ENCODE measurements around the gene TAPT1.
A peak's percentile ranks its signal among the peaks of the same experiment; 100 is the strongest.

TAPT1 gene

DNA sequence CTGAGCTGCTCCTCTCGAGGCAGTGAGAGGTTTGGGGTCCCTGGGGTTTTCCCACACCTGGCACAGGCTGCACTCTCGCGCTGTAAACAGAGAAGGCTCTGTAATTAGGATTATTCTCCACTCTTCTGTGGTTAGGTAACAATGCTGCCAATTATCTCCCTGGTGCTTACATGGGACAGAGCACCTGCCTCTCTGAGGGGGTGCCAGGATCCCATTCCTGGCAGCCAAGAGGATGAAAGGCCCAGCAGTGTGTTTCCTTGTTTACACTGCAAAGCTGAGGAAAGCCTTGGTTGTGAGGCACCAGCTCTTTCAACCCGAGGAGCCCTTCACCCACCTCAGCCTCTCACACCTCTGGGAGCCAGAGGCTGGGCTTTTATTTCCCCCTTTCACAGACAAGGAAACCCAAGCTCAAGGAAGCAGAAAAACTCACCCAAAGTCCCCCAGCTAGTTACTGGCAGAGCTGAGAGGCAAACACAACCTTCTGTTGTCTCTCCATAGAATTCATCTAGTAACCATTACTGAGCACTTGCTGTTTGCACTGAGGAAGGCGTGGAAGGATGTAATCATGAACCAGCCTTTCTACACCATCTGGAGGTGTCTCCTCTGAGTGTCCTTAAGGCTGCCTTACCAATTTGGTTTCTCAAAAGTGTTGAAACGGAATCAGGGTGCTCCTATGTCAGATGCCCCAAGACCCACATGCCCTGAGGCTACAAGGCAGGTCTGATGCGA, 102.8 kb downstream of the TAPT1 start:
- DNase-seq (ENCODE audit: low spot score in 2 of 2), result no peak
- no peak for ATAC-seq
- Mint-ChIP-seq H3K4me3 (no peak overlapping the region), H3K36me3 (no peaks in the 10 kb centered on the region), H3K9me3 (no peaks in the 10 kb centered on the region), H3K27ac (no peak overlapping the region), H3K4me1 (peaks cover 8% of the 10 kb centered on the region)

DNA sequence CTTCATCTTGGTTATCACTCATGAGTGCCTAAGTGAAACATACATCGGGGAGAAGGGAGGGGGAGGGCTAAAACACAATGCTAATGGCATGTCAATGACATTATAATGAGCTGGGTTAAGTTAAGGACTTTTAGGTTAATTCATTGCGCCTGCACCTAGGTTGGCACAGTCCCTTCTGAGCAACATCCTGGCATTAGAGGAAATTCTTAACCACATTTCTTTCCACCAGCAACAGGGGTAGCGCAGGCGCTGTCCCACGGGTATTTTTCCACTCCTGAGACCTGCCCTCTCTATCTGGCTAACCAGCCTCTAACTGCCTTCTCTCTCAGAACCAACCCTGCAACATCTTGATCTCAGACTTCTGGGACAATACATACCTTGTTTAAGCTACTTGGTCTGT, 103.5 kb downstream of the TAPT1 start:
- DNase-seq (ENCODE audit: low spot score in 2 of 2) (no peak), ATAC-seq (peak; percentile 62)
- peaks cover 8% of the 10 kb centered on the region for H3K4me1 Mint-ChIP-seq
- H3K9me3 Mint-ChIP-seq, result no peaks in the 10 kb centered on the region
- H3K27ac Mint-ChIP-seq, result no peak overlapping the region
- no peak overlapping the region for H3K4me3 Mint-ChIP-seq
- H3K36me3 Mint-ChIP-seq, result no peaks in the 10 kb centered on the region

DNA sequence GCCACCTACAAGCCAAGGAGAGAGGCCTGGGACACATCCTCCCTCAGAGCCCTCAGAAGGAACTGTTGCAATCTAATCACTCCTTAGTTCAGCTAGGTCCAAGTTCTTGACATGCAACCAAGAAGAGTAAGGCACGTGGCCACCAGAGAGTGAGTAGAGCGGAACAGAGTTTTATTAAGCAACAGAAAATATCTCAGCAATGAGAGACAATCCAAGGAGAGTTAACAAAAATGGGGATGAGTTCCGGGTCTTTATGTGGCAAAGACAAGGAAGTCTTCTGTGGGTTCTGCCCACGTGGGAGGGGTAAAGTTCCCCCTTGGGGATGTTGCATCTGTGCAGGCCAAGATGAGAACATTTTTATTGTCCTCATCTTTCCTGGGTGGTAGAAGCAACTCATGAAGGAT, 104.0 kb downstream of the TAPT1 start:
- Mint-ChIP-seq H3K9me3 (no peaks in the 10 kb centered on the region), H3K4me3 (no peak overlapping the region), H3K27ac (no peak overlapping the region), H3K4me1 (peaks cover 8% of the 10 kb centered on the region), H3K36me3 (no peaks in the 10 kb centered on the region)
- ATAC-seq (no peak), DNase-seq (ENCODE audit: low spot score in 2 of 2) (no peak)

DNA sequence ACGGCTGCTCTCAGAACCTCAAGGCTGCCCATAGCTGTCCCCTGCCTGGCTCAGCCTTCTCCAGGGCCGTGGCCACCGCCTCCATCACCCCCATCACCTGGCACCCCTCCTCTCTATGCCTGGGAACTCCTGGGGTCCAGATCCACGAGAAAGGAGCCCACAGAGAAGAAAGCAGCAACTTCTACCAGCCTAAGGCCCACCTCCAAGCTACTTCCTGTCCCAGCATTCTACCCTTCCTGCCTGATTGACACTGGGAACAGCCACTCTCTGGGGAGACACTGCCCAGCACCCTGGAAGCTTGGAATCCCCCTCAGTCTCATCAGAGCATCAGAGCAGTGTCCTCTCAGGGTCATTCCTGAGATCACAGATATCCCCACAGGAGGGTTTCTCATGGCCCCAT, 105.6 kb downstream of the TAPT1 start:
- no peaks in the 10 kb centered on the region for H3K36me3 Mint-ChIP-seq
- H3K27ac Mint-ChIP-seq, result no peak overlapping the region
- peak; percentile 15 for ATAC-seq
- no peak overlapping the region for H3K4me3 Mint-ChIP-seq
- H3K4me1 Mint-ChIP-seq, result peaks cover 8% of the 10 kb centered on the region
- no peaks in the 10 kb centered on the region for H3K9me3 Mint-ChIP-seq
- DNase-seq (ENCODE audit: low spot score in 2 of 2), result no peak

DNA sequence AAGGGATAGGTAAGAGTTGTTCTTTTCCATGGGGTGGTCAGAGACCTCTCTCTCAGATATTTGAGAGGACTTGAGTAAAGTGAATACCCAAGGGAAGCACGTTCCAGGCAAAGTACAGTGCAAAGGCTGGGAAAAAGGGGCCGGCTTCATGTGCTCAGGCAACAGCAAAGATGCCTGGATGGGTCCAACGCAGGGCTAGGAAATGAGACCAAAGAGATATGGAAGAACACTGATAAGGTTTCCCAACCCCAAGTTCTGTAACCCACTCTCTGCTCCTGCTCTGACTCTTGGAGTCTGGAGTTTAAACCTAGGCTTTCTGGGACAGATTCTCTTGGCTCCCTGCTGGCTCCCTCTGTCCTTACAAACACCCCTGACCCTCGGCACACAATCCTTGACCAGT, 106.3 kb downstream of the TAPT1 start:
- Mint-ChIP-seq H3K4me3 (no peak overlapping the region), H3K27ac (no peak overlapping the region), H3K9me3 (no peaks in the 10 kb centered on the region), H3K4me1 (peaks cover 8% of the 10 kb centered on the region), H3K36me3 (no peaks in the 10 kb centered on the region)
- ATAC-seq (no peak), DNase-seq (ENCODE audit: low spot score in 2 of 2) (no peak)

DNA sequence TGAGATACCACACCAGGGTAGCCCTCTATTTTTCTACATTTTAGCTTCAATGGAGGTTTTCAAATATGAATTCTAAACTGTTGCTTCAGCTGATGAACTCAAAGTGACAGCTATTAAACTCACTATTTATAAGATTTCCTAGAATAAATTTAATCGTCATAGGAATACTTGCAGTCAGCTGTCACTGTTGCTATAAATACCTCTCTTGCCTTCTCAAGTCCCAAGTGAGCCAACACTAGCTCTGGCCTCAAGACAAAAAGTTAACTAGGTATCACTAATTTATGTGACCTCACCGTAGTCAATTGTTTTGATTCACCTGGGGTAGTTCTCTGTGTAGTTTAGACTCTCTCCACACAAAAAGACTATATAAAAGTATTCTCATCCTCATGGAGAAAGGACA, 108.2 kb downstream of the TAPT1 start:
- ATAC-seq (no peak), DNase-seq (ENCODE audit: low spot score in 2 of 2) (no peak)
- H3K27ac Mint-ChIP-seq, result no peak overlapping the region
- no peak overlapping the region for H3K4me3 Mint-ChIP-seq
- no peaks in the 10 kb centered on the region for H3K9me3 Mint-ChIP-seq
- peaks cover 8% of the 10 kb centered on the region for H3K4me1 Mint-ChIP-seq
- no peaks in the 10 kb centered on the region for H3K36me3 Mint-ChIP-seq

DNA sequence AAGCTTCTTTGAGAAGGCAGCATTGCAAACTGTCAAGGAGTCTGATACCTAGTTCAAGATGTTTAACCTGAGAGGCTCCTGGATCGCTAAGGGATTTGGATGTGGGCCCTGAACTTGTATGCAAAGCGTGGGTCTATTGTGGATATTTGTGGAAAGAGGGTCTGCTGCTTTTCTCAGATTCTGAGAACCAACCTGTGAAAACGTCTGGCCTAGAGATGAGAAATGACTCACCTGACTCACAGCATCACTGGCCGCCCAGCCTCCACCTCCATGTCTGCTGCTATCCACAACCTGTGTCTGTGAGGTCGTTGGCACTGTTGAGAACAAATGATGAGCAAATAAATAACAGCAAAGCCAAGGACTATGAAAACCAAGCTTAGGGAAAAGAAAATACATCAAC, 109.1 kb downstream of the TAPT1 start:
- Mint-ChIP-seq H3K27ac (no peak overlapping the region), H3K4me1 (peaks cover 8% of the 10 kb centered on the region), H3K36me3 (no peaks in the 10 kb centered on the region), H3K9me3 (no peaks in the 10 kb centered on the region), H3K4me3 (no peak overlapping the region)
- ATAC-seq (no peak), DNase-seq (ENCODE audit: low spot score in 2 of 2) (no peak)

DNA sequence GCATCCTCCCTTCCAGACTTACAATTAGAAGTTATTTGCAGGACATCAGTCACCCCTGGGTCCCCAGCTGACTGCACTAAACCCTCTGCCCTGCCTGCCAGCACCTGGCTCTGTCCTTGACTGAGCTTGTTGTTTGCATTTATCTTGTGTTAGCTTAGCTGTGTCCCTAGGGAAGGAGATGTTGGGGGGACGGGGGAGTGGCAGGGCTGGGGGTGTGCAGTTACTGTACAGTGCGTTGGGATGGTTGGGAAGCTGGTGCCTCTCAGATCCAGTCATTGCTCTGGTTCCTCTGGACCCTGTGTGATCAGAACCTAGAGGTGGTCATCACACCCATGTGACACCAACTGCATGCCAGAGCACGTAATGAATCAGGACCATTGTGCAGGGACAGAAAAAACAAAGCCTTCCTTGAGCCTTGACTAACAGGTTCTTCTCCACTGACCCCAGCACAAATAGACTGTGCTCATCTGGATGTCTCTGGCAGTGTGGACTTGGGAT, 109.7 kb downstream of the TAPT1 start:
- Mint-ChIP-seq H3K4me3 (no peak overlapping the region), H3K27ac (no peak overlapping the region), H3K4me1 (peaks cover 8% of the 10 kb centered on the region), H3K36me3 (no peaks in the 10 kb centered on the region), H3K9me3 (no peaks in the 10 kb centered on the region)
- DNase-seq (ENCODE audit: low spot score in 2 of 2) (no peak), ATAC-seq (no peak)

DNA sequence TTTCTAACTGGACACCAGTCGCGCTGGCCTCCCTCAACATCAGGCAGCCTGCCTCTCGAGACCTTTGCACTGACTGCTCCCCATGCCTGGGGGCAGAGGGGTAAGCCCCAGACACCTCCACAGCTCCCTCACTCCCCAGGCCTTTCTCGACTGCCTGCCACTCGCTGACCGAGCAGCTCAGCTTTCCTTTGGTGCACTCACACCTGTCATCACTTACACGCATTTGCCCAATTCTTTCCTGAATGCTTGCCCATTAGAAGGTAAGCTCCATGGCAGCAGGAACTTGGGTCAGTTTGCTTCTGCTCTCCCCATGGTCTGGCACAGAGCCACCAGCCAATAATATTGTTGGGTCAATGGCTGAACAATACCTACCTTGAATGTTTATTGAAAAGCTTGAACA, 110.3 kb downstream of the TAPT1 start:
- ATAC-seq (peak; percentile 16), DNase-seq (ENCODE audit: low spot score in 2 of 2) (no peak)
- Mint-ChIP-seq H3K4me1 (peaks cover 6% of the 10 kb centered on the region), H3K36me3 (no peaks in the 10 kb centered on the region), H3K9me3 (no peaks in the 10 kb centered on the region), H3K27ac (no peak overlapping the region), H3K4me3 (no peak overlapping the region)

DNA sequence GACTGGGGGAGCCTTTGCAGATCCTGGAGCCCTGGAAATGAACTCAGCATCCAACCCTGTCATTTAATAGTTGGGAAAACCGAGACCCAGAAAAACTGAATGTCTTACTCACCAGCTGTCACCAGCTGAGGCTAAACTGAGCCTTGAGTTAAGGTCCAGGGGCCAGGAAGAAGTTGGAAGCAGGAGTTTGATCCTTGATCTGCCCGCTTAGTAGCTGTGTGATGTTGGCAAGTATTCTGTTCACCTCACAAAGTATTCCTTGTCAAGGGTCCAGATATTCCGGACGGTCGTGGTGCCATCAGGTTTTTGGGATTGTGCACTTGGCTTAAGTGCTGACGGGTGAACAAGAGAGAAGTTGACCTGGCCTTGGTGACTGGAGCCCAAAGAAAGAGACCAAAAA, 111.7 kb downstream of the TAPT1 start:
- H3K4me3 Mint-ChIP-seq, result no peak overlapping the region

DNA sequence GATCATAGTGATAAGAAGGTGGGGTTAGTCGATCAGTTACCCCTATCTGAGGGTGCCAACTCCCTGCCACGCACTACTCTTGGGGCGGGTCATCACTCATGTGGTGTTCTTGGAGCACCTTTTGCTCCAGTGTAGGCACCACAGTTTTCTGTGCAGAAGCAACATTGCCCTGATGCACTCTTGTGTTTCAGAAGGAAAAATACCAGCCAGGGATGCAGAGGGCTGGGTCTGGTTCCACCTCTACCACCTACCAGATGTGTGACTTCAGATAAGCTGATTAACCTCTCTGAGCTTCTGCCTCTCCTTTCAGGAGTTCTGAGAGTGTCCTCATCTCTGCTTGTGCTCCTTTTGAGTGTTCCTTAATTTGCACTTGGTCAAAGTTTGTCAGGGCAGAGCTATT, 112.5 kb downstream of the TAPT1 start:
- H3K4me1 Mint-ChIP-seq, result no peaks in the 10 kb centered on the region
- H3K36me3 Mint-ChIP-seq, result no peaks in the 10 kb centered on the region
- ATAC-seq, result no peak
- no peak overlapping the region for H3K4me3 Mint-ChIP-seq
- DNase-seq (ENCODE audit: low spot score in 2 of 2), result no peak
- H3K27ac Mint-ChIP-seq, result no peak overlapping the region
- H3K9me3 Mint-ChIP-seq, result no peaks in the 10 kb centered on the region

More for the DNA sequence above, 111.7 kb downstream of the TAPT1 start:
- H3K9me3 Mint-ChIP-seq, result no peaks in the 10 kb centered on the region
- H3K4me1 Mint-ChIP-seq, result no peaks in the 10 kb centered on the region
- no peak for ATAC-seq
- H3K36me3 Mint-ChIP-seq, result no peaks in the 10 kb centered on the region
- DNase-seq (ENCODE audit: low spot score in 2 of 2), result no peak
- H3K27ac Mint-ChIP-seq, result no peak overlapping the region

DNA sequence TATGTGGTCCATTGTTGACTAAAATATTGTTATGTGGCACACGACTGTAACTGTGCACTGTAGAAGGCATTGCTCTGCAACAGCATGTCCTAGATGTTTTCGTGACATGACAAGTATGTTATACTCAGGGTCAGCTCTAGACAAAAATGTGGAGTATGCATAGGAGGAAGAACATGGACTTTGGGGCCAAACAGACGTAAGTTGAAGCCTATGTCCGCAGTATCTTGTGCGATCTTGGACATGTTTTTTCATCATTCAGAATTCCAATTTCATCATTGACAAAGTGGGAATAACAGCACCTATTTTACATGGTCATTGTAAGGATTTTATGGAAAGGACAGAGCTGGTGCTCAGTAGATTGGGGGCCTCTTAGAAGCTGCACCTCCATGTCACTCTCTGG, 114.7 kb downstream of the TAPT1 start:
- H3K4me3 Mint-ChIP-seq, result no peak overlapping the region
- H3K27ac Mint-ChIP-seq, result no peak overlapping the region
- ATAC-seq (no peak), DNase-seq (ENCODE audit: low spot score in 2 of 2) (peak in 1 of 2 donors; percentile 2)
- H3K36me3 Mint-ChIP-seq, result no peaks in the 10 kb centered on the region
- H3K4me1 Mint-ChIP-seq, result no peaks in the 10 kb centered on the region
- no peaks in the 10 kb centered on the region for H3K9me3 Mint-ChIP-seq

DNA sequence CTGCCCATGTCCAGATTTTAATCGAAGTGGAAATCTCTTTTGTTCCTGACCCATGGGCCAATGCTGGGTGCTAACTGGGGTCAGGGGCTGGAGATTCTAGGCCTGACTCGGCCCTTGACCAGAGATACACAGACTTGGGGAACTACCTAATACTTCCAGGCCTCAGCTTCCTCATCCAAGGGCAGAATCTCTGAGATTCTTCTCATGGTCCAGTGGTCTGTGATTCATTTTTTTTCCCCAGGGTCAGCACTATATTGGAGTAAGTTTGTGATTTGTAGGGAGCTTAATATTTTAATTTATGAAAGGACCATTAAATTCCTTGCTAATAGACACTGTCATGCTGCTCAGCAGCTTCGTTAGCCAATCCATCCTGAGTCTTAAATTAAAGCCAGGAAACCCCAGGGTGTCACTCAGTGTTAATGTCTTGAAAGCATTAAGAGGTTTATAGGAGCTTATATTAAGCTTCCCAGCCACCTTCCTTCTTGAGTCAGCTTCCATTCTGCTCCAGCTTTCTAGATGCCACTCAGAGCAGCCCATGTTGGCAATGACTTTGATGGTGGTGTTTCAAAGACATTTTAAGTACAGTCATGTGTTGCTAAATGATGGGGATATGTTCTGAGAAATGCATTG, 115.5 kb downstream of the TAPT1 start:
- H3K4me1 Mint-ChIP-seq, result no peaks in the 10 kb centered on the region
- no peak overlapping the region for H3K4me3 Mint-ChIP-seq
- H3K9me3 Mint-ChIP-seq, result no peaks in the 10 kb centered on the region
- ATAC-seq (no peak), DNase-seq (ENCODE audit: low spot score in 2 of 2) (peak in 1 of 2 donors; percentile 7)
- H3K27ac Mint-ChIP-seq, result no peak overlapping the region
- no peaks in the 10 kb centered on the region for H3K36me3 Mint-ChIP-seq
